ENCODE results near the gene CSRNP3. TPM values are rescaled to one million over a fixed set of nuclear protein-coding genes. Genes with fewer than 3 reads are reported as not detected.

The CSRNP3 gene, protein sequence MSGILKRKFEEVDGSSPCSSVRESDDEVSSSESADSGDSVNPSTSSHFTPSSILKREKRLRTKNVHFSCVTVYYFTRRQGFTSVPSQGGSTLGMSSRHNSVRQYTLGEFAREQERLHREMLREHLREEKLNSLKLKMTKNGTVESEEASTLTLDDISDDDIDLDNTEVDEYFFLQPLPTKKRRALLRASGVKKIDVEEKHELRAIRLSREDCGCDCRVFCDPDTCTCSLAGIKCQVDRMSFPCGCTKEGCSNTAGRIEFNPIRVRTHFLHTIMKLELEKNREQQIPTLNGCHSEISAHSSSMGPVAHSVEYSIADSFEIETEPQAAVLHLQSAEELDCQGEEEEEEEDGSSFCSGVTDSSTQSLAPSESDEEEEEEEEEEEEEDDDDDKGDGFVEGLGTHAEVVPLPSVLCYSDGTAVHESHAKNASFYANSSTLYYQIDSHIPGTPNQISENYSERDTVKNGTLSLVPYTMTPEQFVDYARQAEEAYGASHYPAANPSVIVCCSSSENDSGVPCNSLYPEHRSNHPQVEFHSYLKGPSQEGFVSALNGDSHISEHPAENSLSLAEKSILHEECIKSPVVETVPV
- 2.4 and 2.7 TPM in 2 replicates for polyA plus RNA-seq (2014; cell fraction: cytosol; rRNA removed)
- 5.1 and 8.6 TPM in 2 replicates for polyA plus RNA-seq (2014; cell fraction: nucleus; rRNA removed)

DNA sequence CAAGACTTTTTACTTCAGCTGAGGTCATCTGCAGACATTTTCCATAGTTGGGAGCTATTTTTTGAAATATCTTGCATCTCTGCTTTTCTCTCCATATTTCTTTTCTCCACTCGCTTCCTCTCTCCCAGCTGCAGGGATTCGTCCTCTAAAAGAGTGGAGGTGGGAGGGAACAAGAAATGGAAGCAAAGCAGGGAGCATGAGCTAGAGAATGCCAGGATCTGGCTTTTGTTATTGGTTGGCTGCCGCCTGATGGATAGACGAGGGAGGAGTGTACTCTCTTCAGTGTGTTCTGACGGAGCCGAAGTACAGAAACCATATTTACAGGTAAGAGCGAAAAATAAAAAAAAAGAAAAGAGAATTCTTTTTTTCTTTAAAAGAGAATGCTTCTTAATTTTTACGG, at the start of gene CSRNP3:
CSRNP3 (plus strand) TSS at position 282 of the 400 bp plus-strand sequence. CDS start 125,368 bp downstream, outside the sequence.
- peak; percentile 91 for DNase-seq (ENCODE audit: low spot score)

- no peak for DNase-seq (ENCODE audit: low spot score)
These were observed 49.3 kb upstream of the CSRNP3 start for GRCh38 chr2:165420231-165420630.

- DNase-seq (ENCODE audit: low spot score), result no peak
These were observed 46.4 kb upstream of the CSRNP3 start for GRCh38 chr2:165423081-165423480.

DNA sequence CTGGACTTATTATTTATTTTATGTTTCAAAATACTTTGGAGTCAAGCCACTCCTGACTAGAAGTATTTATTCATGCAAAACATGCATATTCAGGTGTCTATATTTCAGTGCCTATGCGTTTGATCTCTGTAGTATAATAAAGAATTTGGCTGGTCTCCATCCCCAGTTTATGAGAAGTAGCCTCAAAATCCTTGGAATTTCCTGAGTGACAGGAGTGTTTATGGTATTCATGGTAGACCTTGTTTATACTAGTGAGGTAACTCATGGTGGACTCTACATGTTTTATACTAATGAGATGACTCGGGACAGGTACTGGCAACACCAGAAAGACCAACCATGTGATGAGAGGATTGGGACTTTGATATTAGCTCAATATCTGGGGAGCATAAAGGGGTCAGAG, 43.9 kb upstream of the CSRNP3 start:
- no peak for DNase-seq (ENCODE audit: low spot score)

DNA sequence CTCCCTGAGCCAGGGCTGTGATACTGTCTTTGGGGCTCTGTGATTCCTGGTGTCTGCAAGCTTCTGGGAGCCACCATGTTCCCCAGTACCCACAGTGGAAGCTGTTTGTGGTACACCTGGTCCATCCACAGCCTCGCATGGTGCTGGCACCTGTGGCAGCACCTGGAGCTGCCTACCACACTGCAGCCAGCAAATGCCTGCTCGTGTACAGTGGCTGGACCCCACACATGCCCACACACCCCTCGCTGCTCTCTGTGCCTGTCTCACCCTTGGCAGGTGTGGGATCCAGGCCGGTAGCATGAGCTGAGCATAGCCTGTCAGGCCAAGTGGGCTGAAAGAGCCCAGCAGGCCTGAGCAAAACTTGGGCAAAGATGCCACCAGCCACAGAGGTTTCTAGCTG, 41.8 kb upstream of the CSRNP3 start:
- no peak for DNase-seq (ENCODE audit: low spot score)

DNA sequence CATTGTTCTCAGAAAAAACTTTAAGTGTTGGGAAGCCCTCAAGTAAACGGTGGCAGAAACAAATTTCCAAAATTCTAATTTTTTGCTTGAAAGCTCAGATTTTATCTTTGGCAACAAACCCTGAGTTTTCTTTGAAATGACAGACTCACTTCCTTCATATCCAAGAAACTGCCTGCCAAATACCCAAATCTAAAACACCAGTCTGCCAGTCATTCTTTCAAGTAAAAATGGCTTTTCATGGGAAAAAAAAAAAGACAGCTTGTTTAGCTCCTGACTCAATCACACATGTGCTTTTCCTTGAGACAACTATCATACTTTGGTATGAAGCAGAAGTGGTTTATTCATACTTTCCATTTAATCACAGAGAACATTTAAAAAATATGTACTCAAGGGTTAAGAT, 40.6 kb upstream of the CSRNP3 start:
- no peak for DNase-seq (ENCODE audit: low spot score)

DNA sequence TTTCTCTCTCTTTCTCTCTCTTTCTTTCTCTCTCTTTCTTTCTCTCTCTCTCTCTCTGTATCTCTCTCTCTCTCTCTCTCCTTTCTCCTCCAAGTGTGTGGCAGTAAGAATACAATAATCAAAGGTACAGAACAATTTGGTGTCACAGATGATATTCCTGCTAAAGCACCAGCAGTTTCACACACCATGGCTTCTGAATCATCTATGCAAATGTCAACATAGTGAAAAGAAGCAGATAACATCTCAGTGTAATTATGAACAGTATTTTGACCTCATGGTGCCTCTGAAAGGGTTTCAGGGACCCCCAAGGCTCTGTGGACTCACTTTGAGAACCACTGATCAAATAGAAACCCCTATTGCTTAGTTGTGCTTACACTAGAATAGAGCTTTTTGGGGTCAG, 38.5 kb upstream of the CSRNP3 start:
- DNase-seq (ENCODE audit: low spot score), result no peak

DNA sequence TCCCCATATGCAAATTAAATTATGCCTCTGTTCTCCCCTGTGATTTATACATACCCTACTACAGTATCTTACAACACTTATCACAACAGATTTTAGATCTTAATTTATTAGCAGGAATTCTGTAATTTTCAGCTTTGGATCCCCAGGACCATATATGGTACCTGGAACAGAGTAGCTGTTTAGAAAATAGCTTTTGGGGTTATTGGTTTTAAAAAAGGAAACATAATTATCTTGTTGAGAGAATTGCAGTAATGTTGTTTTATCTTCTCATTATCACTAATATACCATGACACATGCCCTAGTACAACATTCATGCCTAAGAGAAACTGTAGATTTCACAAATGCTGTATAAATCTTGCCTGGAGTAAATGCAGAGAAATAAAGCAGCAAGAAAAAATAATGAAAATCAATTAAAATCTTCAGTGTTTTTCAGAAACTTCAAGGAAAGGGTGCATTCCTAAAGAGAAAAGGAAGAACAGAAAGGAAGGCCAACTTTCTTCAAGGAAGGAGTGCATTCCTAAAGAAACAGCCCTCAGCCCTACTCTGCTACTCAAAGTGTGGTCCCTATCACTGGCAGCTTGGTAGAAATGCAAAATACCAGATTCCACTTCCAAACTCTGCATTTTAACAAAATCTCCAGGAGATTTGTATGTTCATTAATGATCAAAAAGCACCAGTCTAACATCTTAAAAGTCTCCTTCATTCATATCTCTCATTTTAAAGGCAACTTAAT, 37.1 kb upstream of the CSRNP3 start:
- peak; percentile 4 for DNase-seq (ENCODE audit: low spot score)

GRCh38 chr2:165434865-165435496, 34.5 kb upstream of the CSRNP3 start:
- DNase-seq (ENCODE audit: low spot score), result no peak

DNA sequence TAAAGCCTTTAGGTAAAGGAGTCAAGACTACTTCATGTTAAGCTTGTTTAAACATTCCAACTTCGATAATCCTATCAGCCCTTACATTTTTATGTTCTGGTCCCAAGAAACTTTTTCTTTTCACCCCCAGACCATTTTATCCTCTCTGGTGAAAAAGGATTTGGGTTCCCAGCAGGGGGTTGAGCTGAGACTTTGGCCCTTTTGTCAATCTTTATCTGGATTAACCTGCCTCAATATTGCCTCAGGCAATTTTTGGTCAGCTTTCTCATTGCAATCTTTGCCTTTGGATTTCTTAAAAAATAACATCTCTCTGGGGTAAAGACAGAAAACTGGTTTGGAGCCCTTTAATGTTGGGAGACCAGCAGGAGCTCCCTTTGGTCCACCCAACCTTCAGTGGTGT, 33.9 kb upstream of the CSRNP3 start:
- DNase-seq (ENCODE audit: low spot score), result no peak

GRCh38 chr2:165436559-165436958, 32.9 kb upstream of the CSRNP3 start:
- DNase-seq (ENCODE audit: low spot score), result no peak

DNA sequence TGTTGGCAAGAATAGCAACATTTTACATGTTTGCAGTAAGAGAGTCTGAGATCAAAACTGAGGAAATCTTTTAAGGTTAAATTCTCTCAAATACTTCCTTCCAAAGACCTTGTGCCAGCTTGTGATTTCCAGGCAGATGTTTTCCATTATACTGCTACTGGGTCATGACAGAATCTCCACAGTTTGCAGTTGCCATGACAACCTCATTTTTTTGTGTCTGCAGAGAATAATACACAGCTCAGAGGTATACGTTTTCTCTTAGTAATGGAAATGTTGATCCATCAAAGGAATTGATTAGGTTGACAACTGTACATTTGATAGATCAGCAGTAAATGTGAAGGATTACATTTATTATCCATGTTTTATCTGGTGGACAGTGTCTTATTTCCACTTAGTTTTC, 29.1 kb upstream of the CSRNP3 start:
- peak; percentile 76 for DNase-seq (ENCODE audit: low spot score)

DNA sequence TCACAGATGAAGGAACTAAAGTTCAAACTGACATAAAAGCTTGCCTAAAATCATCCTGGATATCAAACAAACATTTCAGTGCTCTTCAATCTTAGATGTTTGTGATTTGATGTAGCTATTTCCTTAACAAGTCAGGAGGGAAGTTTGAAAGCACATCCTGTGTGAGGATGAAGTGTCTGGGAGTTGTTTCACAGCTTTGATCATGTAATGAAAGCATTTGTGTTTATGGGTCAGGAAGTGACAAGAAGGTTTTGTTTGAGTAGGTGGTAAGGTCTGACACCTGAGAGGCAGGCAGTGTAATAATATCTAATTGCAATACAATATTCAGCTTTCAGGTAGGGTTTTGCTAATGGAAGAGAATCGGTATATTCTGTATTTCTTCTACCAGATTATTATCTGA, 26.0 kb upstream of the CSRNP3 start:
- no peak for DNase-seq (ENCODE audit: low spot score)

GRCh38 chr2:165448406-165448805, 21.1 kb upstream of the CSRNP3 start:
- DNase-seq (ENCODE audit: low spot score), result no peak

DNA sequence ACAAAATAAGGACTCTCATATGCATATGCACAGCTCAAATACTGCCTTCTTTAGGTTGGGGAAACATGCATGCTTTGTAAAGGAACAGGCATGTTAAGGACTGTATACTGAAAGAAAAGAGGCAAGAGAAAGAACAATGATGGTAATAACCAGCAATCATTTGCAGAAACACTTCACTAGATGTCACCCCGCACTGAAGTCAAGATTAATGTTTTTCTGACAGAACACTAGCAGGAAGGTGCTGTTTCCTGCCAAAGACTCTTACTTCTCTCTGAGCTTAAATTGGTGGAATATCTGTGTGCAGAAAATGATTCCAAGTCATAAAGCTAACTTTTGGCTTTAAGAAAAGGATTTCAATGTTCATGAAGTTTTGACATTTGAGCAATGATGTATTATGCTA, 19.3 kb upstream of the CSRNP3 start:
- DNase-seq (ENCODE audit: low spot score), result no peak

DNA sequence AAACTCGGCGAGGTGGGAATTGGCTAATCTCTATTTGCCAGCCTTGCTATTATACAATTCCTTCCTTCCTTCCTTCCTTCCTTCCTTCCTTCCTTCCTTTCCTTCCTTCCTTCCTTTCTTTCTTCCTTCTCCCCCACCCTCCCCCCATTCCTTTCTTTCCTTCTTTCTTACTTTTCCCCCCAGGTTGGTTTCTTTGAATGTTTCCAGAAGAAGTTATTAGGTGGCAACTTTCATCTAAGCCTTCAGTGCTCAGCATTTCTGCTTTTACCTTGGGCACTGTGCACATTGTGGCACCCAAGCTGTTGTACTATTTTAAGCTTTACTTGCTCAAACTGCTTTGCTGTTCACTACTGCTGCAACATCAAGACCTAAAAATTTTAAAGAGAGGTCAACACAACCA, 17.2 kb upstream of the CSRNP3 start:
- DNase-seq (ENCODE audit: low spot score), result no peak

DNA sequence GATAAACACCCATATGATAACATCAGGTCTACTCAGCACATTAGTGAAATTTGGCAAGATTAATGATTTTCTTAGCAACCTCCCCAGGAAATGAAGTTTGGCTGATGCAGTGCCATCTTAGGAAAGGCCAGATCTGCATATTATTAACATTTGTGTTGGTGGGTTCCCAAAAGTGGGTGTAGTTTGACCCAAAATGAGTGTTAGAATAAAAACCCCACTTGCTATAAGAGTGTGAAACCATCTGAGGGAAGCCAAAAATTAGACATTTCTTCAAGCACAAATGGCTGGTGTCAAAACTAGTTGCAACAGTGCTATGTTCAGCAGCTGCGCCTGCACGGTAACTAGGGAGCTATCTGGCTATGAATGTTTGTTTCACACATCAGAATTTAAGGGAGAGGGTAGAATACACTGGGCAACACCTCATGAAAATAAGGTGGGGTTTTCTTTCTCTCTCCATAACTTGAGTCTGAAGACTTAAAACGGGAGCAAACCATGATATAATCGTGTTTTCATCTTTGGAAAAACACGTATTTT, 15.9 kb upstream of the CSRNP3 start:
- no peak for DNase-seq (ENCODE audit: low spot score)

DNA sequence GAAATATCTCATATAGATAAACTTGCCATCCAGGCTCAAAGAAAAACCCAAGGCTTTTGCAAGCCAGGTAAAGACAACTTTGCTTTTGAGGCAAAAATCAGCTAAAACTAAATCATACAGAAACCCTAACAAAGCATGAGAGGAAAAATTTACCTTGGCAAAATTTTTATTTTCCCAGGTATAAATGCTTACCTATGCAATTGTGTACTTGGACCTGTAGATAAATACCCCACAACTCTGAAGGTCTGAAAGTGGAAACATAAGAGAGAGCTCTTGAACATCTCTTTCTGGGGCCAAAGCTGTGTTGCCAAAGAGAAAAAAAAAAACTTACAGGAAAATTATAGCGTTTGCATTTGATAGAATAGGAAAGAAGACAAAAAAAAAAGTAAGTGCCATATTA, 14.6 kb upstream of the CSRNP3 start:
- no peak for DNase-seq (ENCODE audit: low spot score)

- DNase-seq (ENCODE audit: low spot score), result no peak
These were observed 13.5 kb upstream of the CSRNP3 start for GRCh38 chr2:165456027-165456426.

DNA sequence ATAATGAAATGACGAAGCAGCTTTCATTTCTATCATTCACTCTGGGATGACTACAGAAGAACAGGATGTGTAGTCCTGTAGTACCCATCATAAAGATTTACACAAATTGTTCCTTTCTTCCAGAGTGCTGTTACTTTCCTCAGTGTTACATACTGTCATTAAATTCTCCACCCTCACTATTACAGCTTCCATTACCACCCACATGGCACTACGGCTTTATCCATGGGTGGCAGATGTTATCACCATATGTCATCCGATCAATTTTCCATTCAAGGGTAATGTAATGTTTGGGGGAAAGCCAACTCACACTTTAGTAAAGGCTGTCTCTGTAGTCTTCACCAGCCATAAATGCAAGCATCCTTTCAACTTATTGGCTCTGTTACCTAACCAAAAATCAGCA, 7.1 kb upstream of the CSRNP3 start:
- peak; percentile 52 for DNase-seq (ENCODE audit: low spot score)

DNA sequence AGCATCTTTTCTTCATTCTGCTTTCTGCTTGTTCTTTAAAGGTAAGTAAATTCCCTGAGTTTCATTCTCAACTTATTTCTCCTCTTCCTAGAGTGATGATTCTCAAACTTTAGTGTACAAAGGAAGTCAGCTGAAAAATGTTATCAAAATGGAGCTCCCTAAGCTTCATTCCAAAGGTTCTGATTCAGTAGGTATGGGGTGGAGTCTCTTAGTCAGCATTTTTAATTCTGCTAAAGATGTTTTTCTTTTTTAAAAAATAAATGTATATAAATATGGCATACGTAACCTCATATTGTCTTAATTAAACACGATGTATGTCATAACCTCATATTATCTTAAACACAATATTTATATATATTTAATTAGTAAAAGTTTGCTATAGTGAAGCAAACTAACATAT, 3.1 kb upstream of the CSRNP3 start:
- no peak for DNase-seq (ENCODE audit: low spot score)

DNA sequence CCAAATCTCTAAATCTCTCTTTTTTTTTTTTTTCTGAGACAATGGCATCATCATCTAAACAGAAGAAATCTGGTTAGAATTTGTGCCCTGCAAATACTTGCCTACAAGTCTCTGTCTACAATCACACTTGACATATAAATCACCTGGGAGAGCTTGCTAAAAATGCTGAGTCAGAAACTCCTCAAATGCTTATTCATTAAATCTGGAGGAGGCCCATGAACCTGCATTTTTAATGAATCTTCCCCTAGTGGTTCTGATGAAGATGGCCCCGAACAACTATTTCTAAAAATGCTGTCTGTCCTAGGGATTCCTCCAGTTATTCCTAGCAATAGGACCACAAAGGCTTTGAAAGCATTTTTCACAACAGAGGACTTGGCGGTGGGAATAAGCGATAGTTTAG, 1.6 kb upstream of the CSRNP3 start:
- no peak for DNase-seq (ENCODE audit: low spot score)
